OCI-LY7 (cell line): Measurements from ENCODE around the gene ZNF407. TPM values are rescaled to one million over a fixed set of nuclear protein-coding genes. Genes with fewer than 3 reads are reported as not detected.

Experiments used
- BruUV-seq: library from RNA; stranded (reverse); fragments of 400-500 nt; replicated peaks from 2 replicates; lab custom pipeline; 2021; lab: Mats Ljungman, UMichigan
- CTCF ChIA-PET: fragments of 300-600 bp; sonication (Branson Sonifier 250); formaldehyde crosslinking; loops from one replicate; lab custom pipeline; 2022; ENCODE audit warnings: antibody characterized with exemption; ENCODE audit not compliant: unreplicated experiment; lab: Charles Lee
- POLR2A ChIA-PET: fragments of 300-600 bp; sonication (Branson Sonifier 250); formaldehyde crosslinking; loops from one replicate; lab custom pipeline; 2022; ENCODE audit warnings: antibody characterized with exemption; lab: Charles Lee
- DNase-seq: peaks from one replicate; pipeline ENCODE4 v3.0.0-alpha.2; 2015; ENCODE audit warnings: low spot score
- H2AFZ ChIP-seq: fragments of 200-600 bp; sonication (generic), shearing (Covaris generic); 2 replicates; pipeline ENCODE4 v1.6.1; 2014; ENCODE audit warnings: mild to moderate bottlenecking, antibody characterized with exemption, low read length, moderate library complexity
- H3K27ac ChIP-seq: fragments of 200-600 bp; sonication (generic); 2 replicates; pipeline ENCODE4 v1.5.1; 2014; ENCODE audit warnings: mixed run types, low read depth, mild to moderate bottlenecking, moderate library complexity, low read length, inconsistent platforms; ENCODE audit not compliant: poor library complexity, severe bottlenecking
- H3K36me3 ChIP-seq: fragments of 200-600 bp; sonication (generic); 2 replicates; pipeline ENCODE4 v1.6.1; 2014; ENCODE audit warnings: mild to moderate bottlenecking, antibody characterized with exemption, low read length, moderate library complexity, mixed read lengths; ENCODE audit not compliant: insufficient read depth
- H3K4me1 ChIP-seq: fragments of 200-600 bp; sonication (generic); 2 replicates; pipeline ENCODE4 v1.5.1; 2014; ENCODE audit warnings: mild to moderate bottlenecking, low read length; ENCODE audit not compliant: insufficient read depth, poor library complexity, severe bottlenecking
- H3K4me2 ChIP-seq: fragments of 200-600 bp; sonication (generic); 2 replicates; pipeline ENCODE4 v1.6.1; 2014; ENCODE audit warnings: mild to moderate bottlenecking, low read length
- H3K4me3 ChIP-seq: fragments of 200-600 bp; sonication (generic); 2 replicates; pipeline ENCODE4 v1.5.1; 2014; ENCODE audit warnings: mild to moderate bottlenecking, low read depth, low read length; ENCODE audit not compliant: poor library complexity, severe bottlenecking
- H3K79me2 ChIP-seq: fragments of 200-600 bp; sonication (generic); 2 replicates; pipeline ENCODE4 v1.6.1; 2016; ENCODE audit warnings: low read depth, mild to moderate bottlenecking, low read length, moderate library complexity, mixed read lengths; ENCODE audit not compliant: insufficient read depth
- H3K9me2 ChIP-seq: fragments of 200-600 bp; sonication (generic); 2 replicates; pipeline ENCODE4 v1.6.1; 2016; ENCODE audit warnings: mild to moderate bottlenecking, low read length, mixed read lengths; ENCODE audit not compliant: insufficient read depth
- H3K9me3 ChIP-seq: fragments of 200-600 bp; sonication (generic); 2 replicates; pipeline ENCODE4 v1.6.1; 2014; ENCODE audit warnings: mild to moderate bottlenecking, mixed run types, low read length, mixed read lengths
- H4K20me1 ChIP-seq: fragments of 200-600 bp; sonication (generic); 2 replicates; pipeline ENCODE4 v1.6.1; 2014; ENCODE audit warnings: mild to moderate bottlenecking, antibody characterized with exemption, low read length, moderate library complexity, mixed read lengths; ENCODE audit not compliant: insufficient read depth
- CTCF ChIP-seq: fragments of 200-600 bp; sonication (generic); conservative IDR thresholded peaks from 2 replicates; pipeline ENCODE4 v1.5.1; 2014; ENCODE audit warnings: mild to moderate bottlenecking, antibody characterized with exemption, low read length, moderate library complexity, mixed read lengths
- EZH2phosphoT487 ChIP-seq: fragments of 200-600 bp; sonication (generic); IDR thresholded peaks from 2 replicates; pipeline ENCODE4 v1.6.1; 2018; ENCODE audit warnings: low read depth, borderline replicate concordance, mild to moderate bottlenecking, mixed run types, antibody characterized with exemption, low read length, moderate library complexity, mixed read lengths
- intact Hi-C: fragments of 100-400 bp; cut with micrococcal nuclease; formaldehyde crosslinking; loops from one replicate; pipeline ENCODE4 v1.10.0; 2022; ENCODE audit not compliant: unreplicated experiment
- total RNA-seq, 2 experiments: library from RNA; depleted of rRNA in 1 of 2; stranded (reverse); fragments of >200 nt in 1 of 2; shearing (Covaris generic) in 1 of 2; gene quantifications; 2 replicates each; pipeline ENCODE4 v1.2.3, GENCODE V29; 2014 to 2022

ZNF407 gene
- total RNA-seq, 2 experiments from 2014 or later = 8.9 to 11.9 TPM

GRCh38 chr18:75073654-75074053 is 476.0 kb downstream of the ZNF407 start:
- Histone ChIP-seq H2AFZ (no peak overlapping the region), H4K20me1 (no peaks in the 10 kb centered on the region), H3K36me3 (no peaks in the 10 kb centered on the region), H3K79me2 (no peaks in the 10 kb centered on the region), H3K9me3 (no peaks in the 10 kb centered on the region), H3K9me2 (no peaks in the 10 kb centered on the region), H3K27ac (no peak overlapping the region), H3K4me2 (no peak overlapping the region), H3K4me3 (no peak overlapping the region), H3K4me1 (no peaks in the 10 kb centered on the region)
- TF ChIP-seq EZH2phosphoT487 (no peak), CTCF (no peak)
- CTCF ChIA-PET = no interaction called here
- POLR2A ChIA-PET = no interaction called here
- no TSS peak for BruUV-seq
- DNase-seq = no peak
- intact Hi-C loops = no loop called here

GRCh38 chr18:75074196-75075015 is 476.7 kb downstream of the ZNF407 start:
- POLR2A ChIA-PET = no interaction called here
- BruUV-seq = no TSS peak
- intact Hi-C loops = no loop called here
- no peaks in the 10 kb centered on the region for H3K4me1 ChIP-seq
- H2AFZ ChIP-seq = no peak overlapping the region
- CTCF ChIA-PET = no interaction called here
- no peak overlapping the region for H3K4me2 ChIP-seq
- H3K9me3 ChIP-seq = no peaks in the 10 kb centered on the region
- H3K4me3 ChIP-seq = no peak overlapping the region
- DNase-seq = no peak
- H3K9me2 ChIP-seq = no peaks in the 10 kb centered on the region
- no peaks in the 10 kb centered on the region for H3K79me2 ChIP-seq
- no peak overlapping the region for H3K27ac ChIP-seq
- H3K36me3 ChIP-seq = no peaks in the 10 kb centered on the region
- no peaks in the 10 kb centered on the region for H4K20me1 ChIP-seq
- no peak for TF ChIP-seq CTCF
- TF ChIP-seq EZH2phosphoT487 = no peak

GRCh38 chr18:75075016-75075305 is 477.3 kb downstream of the ZNF407 start:
- BruUV-seq = no TSS peak
- H3K9me3 ChIP-seq = no peaks in the 10 kb centered on the region

More at GRCh38 chr18:75075016-75075305, 477.3 kb downstream of the ZNF407 start:
- H3K36me3 ChIP-seq = no peaks in the 10 kb centered on the region
- TF ChIP-seq EZH2phosphoT487 (no peak), CTCF (no peak)
- no peaks in the 10 kb centered on the region for H3K4me1 ChIP-seq
- CTCF ChIA-PET = no interaction called here
- intact Hi-C loops = no loop called here
- no peaks in the 10 kb centered on the region for H3K79me2 ChIP-seq
- POLR2A ChIA-PET = no interaction called here
- H4K20me1 ChIP-seq = no peaks in the 10 kb centered on the region
- H3K9me2 ChIP-seq = no peaks in the 10 kb centered on the region
- no peak overlapping the region for H3K27ac ChIP-seq
- no peak for DNase-seq
- no peak overlapping the region for H3K4me3 ChIP-seq
- no peak overlapping the region for H2AFZ ChIP-seq
- no peak overlapping the region for H3K4me2 ChIP-seq
